Measurements from ENCODE around the gene RRM1. TPM values are rescaled to one million over a fixed set of nuclear protein-coding genes. Genes with fewer than 3 reads are reported as not detected.

The RRM1 gene
- total RNA-seq, 1 donor from 2014 or later: 44.0 TPM

DNA sequence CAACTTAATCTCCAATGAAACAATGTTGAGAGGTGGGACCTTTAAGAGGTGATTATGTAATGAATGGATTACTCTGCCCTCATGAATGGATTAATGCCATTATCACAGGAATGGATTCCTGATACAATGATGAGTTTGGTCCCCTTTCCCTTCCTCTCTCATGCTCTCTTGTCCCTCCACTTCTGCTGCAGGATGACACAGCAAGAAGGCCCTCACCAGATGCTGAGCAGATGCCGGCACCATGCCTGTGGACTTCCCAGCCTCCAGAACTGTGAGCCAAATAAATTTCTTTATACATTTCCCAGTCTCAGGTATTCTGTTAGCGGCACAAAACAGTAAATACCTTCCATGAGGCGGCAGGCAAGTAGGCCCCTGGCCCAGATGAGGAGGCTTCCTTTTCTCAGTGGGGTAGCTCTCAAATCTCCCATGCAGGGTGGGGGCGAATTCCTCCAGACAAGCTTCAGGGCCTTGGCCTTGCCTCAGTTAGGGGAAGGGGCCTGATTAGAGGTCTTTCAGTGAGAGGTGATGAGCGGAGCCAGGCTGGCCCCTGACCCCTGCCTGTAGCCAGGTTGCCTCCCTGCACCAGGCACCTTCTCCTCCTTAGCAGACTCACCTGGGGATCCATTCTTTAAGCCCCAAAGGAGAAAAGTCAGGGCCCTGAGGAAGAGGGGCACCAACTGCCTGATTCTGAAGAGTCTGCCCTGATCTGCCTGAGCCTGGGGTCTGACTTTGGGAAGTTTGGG is 86.0 kb downstream of the RRM1 start:
- DNase-seq (ENCODE audit: low read depth) (no peak), FAIRE-seq (no peak)
- Histone ChIP-seq H3K36me3 (ENCODE audit: control insufficient read depth, insufficient read depth, low read length) (no peaks in the 10 kb centered on the region), H3K4me3 (ENCODE audit: low read depth, low read length) (no peak overlapping the region), H3K27me3 (ENCODE audit: control insufficient read depth, insufficient read depth, low read length) (no peaks in the 10 kb centered on the region)
- TF ChIP-seq, protein P1, sequence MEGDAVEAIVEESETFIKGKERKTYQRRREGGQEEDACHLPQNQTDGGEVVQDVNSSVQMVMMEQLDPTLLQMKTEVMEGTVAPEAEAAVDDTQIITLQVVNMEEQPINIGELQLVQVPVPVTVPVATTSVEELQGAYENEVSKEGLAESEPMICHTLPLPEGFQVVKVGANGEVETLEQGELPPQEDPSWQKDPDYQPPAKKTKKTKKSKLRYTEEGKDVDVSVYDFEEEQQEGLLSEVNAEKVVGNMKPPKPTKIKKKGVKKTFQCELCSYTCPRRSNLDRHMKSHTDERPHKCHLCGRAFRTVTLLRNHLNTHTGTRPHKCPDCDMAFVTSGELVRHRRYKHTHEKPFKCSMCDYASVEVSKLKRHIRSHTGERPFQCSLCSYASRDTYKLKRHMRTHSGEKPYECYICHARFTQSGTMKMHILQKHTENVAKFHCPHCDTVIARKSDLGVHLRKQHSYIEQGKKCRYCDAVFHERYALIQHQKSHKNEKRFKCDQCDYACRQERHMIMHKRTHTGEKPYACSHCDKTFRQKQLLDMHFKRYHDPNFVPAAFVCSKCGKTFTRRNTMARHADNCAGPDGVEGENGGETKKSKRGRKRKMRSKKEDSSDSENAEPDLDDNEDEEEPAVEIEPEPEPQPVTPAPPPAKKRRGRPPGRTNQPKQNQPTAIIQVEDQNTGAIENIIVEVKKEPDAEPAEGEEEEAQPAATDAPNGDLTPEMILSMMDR (IDR thresholded peaks at IDR 0.05; ENCODE audit: insufficient read depth, low read length, severe bottlenecking): no peak

DNA sequence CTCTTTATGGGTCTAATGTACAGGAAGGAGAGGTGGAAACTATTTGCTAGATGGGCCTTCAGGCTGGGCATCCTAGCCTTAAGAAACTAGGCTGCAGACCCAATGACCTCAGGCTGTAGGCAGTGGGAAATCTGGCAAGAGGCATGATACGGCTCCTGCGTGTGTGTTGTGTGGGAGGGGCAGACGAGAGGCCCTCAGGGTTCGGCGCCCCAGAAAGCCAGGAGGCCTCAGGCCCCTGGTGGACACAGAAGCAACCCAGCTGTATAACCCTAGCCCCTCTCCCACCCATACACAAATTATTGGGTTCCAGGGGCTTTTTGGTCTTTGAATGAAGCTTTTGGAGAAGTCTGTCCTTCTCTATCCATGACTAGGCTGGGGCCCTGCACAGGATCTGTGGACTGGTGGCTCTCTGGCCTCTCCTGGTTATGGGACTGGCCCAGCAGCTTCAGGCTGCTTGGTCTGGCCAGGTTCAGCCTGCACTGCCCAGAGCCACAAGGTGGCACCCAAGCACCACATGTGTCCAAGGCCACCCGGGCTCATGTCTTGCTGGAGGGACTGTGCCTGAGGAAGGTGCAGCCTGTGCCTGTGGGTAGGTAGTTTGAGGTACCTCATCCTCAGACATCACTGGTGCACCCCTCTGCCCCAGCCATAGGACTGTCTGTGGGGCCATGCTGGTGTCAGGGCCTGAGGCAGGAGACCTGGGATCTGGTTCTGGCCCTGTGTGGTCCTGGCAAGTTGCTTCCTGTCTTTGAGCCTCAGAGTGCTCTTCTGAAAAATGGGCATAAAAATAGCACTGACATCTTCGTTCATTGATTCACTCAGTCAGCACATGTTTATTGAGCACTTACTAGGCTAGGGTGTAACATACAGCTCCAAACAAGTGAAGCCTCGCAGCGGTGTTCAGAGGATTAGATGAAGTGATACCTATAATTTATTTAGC is 87.5 kb downstream of the RRM1 start:
- Histone ChIP-seq H3K4me3 (ENCODE audit: low read depth, low read length) (no peak overlapping the region), H3K36me3 (ENCODE audit: control insufficient read depth, insufficient read depth, low read length) (no peaks in the 10 kb centered on the region), H3K27me3 (ENCODE audit: control insufficient read depth, insufficient read depth, low read length) (no peaks in the 10 kb centered on the region)
- DNase-seq (ENCODE audit: low read depth) (peak; percentile 52), FAIRE-seq (peak; percentile 47)
- TF ChIP-seq, protein P1 (IDR thresholded peaks at IDR 0.05; ENCODE audit: insufficient read depth, low read length, severe bottlenecking): peak; percentile 90

DNA sequence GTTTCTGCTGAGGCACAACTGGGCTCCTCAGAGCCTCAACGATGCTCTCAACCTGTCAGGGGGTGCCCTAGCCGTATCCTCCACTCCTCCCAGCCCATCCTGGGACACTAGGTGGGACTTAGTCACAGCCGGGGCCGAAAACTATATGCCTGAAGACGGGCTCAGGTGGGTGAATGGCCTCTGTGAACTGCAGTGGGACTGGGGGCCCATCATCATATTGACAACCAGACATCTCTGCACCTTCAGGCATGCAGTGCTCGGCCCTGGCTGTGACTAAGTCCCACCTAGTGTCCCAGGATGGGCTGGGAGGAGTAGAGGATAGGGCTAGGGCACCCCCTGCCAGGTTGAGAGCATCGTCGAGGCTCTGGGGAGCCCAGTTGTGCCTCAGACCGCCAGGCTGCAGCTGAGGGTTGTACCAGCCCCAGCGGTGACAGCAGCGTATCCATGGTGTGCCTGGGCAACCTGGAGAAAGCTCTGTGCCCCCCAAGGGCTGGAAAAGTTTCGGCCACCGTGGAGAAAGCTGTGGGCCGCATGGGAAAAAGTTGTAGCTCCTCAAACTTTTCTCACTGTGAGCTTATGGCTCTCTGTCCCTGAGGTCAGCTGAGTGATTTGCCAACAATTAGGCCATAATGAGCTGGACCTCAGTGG is 88.9 kb downstream of the RRM1 start:
- H3K4me3 ChIP-seq (ENCODE audit: low read depth, low read length): no peak overlapping the region
- TF ChIP-seq, protein P1 (IDR thresholded peaks at IDR 0.05; ENCODE audit: insufficient read depth, low read length, severe bottlenecking): no peak
- no peaks in the 10 kb centered on the region for H3K36me3 ChIP-seq (ENCODE audit: control insufficient read depth, insufficient read depth, low read length)
- DNase-seq (ENCODE audit: low read depth) (no peak), FAIRE-seq (no peak)
- H3K27me3 ChIP-seq (ENCODE audit: control insufficient read depth, insufficient read depth, low read length): no peaks in the 10 kb centered on the region

DNA sequence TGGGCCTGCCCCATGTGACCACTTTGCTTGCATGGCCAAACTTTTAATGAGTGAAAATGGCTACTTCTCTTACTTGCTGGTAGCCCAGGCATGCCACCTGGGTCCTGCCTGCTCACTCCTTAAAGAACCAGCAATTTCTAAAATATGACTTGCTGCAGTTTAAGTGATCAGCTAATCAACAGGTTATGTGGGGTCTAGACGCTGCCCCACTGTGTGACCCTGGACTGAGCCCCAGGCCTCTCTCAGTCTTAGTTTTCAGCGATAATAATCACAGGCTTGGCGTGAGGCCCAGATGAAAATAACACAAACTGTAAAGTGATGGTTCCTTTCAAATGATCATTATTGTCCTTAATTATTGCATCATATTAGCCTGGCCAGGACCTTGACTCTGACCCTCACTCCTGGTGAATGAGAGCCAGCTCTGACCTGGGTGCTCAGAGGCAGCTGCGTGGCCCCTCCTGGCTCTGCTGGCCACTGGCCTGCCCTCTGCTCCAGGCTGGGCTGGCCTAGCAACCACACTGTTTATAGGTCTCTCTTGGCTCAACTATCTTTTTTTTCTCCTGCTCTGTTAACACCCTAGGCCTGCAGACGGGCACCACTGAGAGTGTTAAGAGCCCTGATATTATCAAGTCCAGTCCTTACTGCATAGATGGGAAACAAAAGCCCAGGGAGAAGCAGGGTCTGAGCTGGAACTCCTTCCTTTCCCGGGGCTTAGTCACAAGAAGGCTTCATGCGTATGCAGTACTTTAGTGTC is 89.7 kb downstream of the RRM1 start:
- Histone ChIP-seq H3K4me3 (ENCODE audit: low read depth, low read length) (no peak overlapping the region), H3K27me3 (ENCODE audit: control insufficient read depth, insufficient read depth, low read length) (no peaks in the 10 kb centered on the region), H3K36me3 (ENCODE audit: control insufficient read depth, insufficient read depth, low read length) (no peaks in the 10 kb centered on the region)
- FAIRE-seq: no peak
- DNase-seq (ENCODE audit: low read depth): no peak
- TF ChIP-seq, protein P1 (IDR thresholded peaks at IDR 0.05; ENCODE audit: insufficient read depth, low read length, severe bottlenecking): no peak

DNA sequence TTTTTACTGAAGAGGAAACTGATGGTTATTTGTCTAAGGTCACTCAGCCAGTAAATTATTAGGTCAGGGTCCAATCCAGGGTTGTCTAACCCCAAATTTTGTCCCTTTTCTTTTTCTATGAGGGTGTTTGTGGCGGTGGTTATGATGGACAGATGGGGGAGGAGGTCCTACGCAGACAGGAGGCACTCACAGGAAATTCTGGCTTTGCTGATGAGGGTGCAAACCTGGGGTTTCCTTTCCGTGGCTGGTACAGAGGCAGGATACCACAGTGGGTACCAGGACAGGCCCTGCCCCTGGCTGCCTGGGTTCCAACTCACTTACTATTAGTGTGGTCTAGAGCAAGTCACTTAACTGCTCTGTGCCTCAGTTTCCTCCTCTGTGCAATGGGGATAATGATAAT is 91.0 kb downstream of the RRM1 start:
- DNase-seq (ENCODE audit: low read depth): no peak
- H3K36me3 ChIP-seq (ENCODE audit: control insufficient read depth, insufficient read depth, low read length): no peaks in the 10 kb centered on the region
- no peak for FAIRE-seq
- H3K4me3 ChIP-seq (ENCODE audit: low read depth, low read length): no peak overlapping the region
- no peaks in the 10 kb centered on the region for H3K27me3 ChIP-seq (ENCODE audit: control insufficient read depth, insufficient read depth, low read length)
- TF ChIP-seq, protein P1 (IDR thresholded peaks at IDR 0.05; ENCODE audit: insufficient read depth, low read length, severe bottlenecking): no peak

All from bronchial epithelial cell (primary cell).